ENCODE results near the gene MRS2.
A peak's percentile ranks its signal among the peaks of the same experiment; 100 is the strongest.

The MRS2 gene

DNA sequence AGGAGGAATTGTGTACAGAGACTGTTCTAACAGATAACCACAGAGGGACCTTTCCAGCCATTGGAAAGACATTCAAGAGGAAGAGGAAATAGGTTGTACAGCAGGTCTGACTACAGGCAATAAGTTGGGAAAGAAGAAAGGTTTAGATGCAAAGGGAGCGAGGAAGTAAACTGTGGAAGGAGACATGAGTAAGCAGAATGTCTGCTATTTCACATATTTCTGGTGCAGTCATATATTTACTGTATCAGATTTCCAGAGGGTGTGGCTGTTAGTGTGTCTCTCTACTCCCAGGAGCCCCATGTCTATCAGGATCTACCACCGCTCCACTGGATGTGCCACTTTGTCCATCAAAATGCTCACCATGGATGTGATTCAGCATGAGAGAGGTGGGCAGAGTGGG, 25.9 kb downstream of the MRS2 start:
- no peak overlapping the region for H2AFZ ChIP-seq (ENCODE audit: low read depth)
- H3K27ac ChIP-seq, result no peak overlapping the region
- H3K4me2 ChIP-seq, result no peak overlapping the region

DNA sequence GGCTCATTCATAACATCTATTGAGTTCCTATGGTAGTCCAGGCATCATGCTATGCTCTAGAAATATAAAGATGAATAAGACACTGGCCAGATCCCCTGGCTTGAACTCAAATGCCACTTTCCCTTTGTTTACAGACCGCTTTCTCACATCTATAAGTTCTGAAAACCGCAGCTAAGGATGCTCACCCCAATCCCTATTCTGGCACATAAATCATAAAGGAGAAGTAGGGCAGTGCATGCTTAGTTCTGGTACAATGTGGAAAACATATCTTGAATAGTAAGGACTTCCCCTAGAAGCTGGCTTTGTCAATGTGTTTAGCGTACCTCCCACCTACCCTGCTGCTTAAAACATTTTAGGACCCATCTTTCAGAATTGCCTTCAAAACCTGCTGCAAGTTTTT, 26.4 kb downstream of the MRS2 start:
- TF ChIP-seq, protein P1, sequence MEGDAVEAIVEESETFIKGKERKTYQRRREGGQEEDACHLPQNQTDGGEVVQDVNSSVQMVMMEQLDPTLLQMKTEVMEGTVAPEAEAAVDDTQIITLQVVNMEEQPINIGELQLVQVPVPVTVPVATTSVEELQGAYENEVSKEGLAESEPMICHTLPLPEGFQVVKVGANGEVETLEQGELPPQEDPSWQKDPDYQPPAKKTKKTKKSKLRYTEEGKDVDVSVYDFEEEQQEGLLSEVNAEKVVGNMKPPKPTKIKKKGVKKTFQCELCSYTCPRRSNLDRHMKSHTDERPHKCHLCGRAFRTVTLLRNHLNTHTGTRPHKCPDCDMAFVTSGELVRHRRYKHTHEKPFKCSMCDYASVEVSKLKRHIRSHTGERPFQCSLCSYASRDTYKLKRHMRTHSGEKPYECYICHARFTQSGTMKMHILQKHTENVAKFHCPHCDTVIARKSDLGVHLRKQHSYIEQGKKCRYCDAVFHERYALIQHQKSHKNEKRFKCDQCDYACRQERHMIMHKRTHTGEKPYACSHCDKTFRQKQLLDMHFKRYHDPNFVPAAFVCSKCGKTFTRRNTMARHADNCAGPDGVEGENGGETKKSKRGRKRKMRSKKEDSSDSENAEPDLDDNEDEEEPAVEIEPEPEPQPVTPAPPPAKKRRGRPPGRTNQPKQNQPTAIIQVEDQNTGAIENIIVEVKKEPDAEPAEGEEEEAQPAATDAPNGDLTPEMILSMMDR (conservative IDR thresholded peaks at IDR 0.05; ENCODE audit: low read depth, low read length), result no peak
- no peak overlapping the region for H3K27ac ChIP-seq
- no peak overlapping the region for H3K4me3 ChIP-seq (IDR thresholded peaks at IDR 0.05; ENCODE audit: insufficient read depth, low read depth, low read length)
- no peaks in the 10 kb centered on the region for H3K4me1 ChIP-seq (ENCODE audit: low read depth, poor library complexity, severe bottlenecking)
- no peaks in the 10 kb centered on the region for H4K20me1 ChIP-seq (ENCODE audit: insufficient read depth)
- no peaks in the 10 kb centered on the region for H3K27me3 ChIP-seq (ENCODE audit: insufficient read depth, low read depth)
- H3K36me3 ChIP-seq (ENCODE audit: insufficient read depth), result no peaks in the 10 kb centered on the region
- H3K79me2 ChIP-seq (ENCODE audit: insufficient read depth, low read depth), result no peaks in the 10 kb centered on the region
- no peak overlapping the region for H2AFZ ChIP-seq (ENCODE audit: low read depth)
- H3K9ac ChIP-seq, result no peak overlapping the region
- H3K4me2 ChIP-seq, result no peak overlapping the region

More for the DNA sequence above, 25.9 kb downstream of the MRS2 start:
- no peaks in the 10 kb centered on the region for H4K20me1 ChIP-seq (ENCODE audit: insufficient read depth)
- TF ChIP-seq, protein P1 (conservative IDR thresholded peaks at IDR 0.05; ENCODE audit: low read depth, low read length), result no peak
- no peak overlapping the region for H3K9ac ChIP-seq
- H3K4me3 ChIP-seq (IDR thresholded peaks at IDR 0.05; ENCODE audit: insufficient read depth, low read depth, low read length), result no peak overlapping the region
- no peaks in the 10 kb centered on the region for H3K27me3 ChIP-seq (ENCODE audit: insufficient read depth, low read depth)
- no peaks in the 10 kb centered on the region for H3K79me2 ChIP-seq (ENCODE audit: insufficient read depth, low read depth)
- H3K4me1 ChIP-seq (ENCODE audit: low read depth, poor library complexity, severe bottlenecking), result no peaks in the 10 kb centered on the region
- H3K36me3 ChIP-seq (ENCODE audit: insufficient read depth), result no peaks in the 10 kb centered on the region; the same call in 1 of the 2 replicates

DNA sequence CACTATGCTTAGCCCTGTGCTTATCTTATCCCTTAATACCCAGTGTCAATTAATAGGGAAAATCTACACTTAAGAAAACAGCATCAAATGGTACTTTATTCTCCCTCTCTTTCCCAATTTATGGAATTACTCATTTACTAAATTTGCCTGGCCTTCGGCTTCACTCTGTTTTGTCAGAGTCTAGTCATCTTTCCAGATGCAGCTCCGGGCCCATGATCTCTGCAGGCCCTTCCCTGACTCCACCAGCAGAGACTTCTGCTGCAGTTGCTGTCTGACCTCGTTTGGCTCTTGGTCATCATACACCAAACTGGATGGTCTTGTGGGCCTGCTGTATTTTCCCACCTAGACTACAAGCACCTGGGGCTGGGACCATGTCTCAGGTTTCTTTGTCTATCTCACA, 27.4 kb downstream of the MRS2 start:
- Histone ChIP-seq H3K79me2 (ENCODE audit: insufficient read depth, low read depth) (no peaks in the 10 kb centered on the region), H2AFZ (ENCODE audit: low read depth) (no peak overlapping the region), H3K4me1 (ENCODE audit: low read depth, poor library complexity, severe bottlenecking) (no peaks in the 10 kb centered on the region), H3K27ac (no peak overlapping the region), H3K9ac (no peak overlapping the region), H3K36me3 (ENCODE audit: insufficient read depth) (no peaks in the 10 kb centered on the region), H3K27me3 (ENCODE audit: insufficient read depth, low read depth) (no peaks in the 10 kb centered on the region), H3K4me3 (IDR thresholded peaks at IDR 0.05; ENCODE audit: insufficient read depth, low read depth, low read length) (no peak overlapping the region), H4K20me1 (ENCODE audit: insufficient read depth) (no peaks in the 10 kb centered on the region), H3K4me2 (no peak overlapping the region)
- TF ChIP-seq, protein P1 (conservative IDR thresholded peaks at IDR 0.05; ENCODE audit: low read depth, low read length), result no peak

DNA sequence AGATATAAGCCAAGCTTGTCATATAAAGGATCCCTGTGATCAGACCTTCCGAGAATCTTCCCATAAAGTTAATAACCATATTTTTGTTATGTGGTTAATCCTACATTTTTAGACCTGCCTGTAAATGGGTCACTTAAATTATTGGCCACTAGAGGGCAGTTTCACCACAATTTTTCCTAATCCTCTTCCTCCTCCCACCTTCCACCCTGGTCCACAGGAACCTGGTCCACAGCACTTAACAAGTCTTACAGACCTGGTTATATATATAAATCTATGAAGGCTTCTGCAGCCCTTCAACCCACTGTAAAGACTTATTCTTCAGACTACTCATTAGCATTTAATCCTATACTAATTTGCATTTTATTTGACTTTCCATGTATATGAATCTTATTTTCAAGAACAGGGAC, 28.3 kb downstream of the MRS2 start:
- no peak overlapping the region for H3K4me3 ChIP-seq (IDR thresholded peaks at IDR 0.05; ENCODE audit: insufficient read depth, low read depth, low read length)
- no peaks in the 10 kb centered on the region for H4K20me1 ChIP-seq (ENCODE audit: insufficient read depth)
- no peaks in the 10 kb centered on the region for H3K79me2 ChIP-seq (ENCODE audit: insufficient read depth, low read depth)
- no peaks in the 10 kb centered on the region for H3K36me3 ChIP-seq (ENCODE audit: insufficient read depth)
- no peak overlapping the region for H3K4me2 ChIP-seq
- H3K9ac ChIP-seq, result no peak overlapping the region
- no peaks in the 10 kb centered on the region for H3K27me3 ChIP-seq (ENCODE audit: insufficient read depth, low read depth)
- TF ChIP-seq, protein P1 (conservative IDR thresholded peaks at IDR 0.05; ENCODE audit: low read depth, low read length), result peak; percentile 92
- no peak overlapping the region for H2AFZ ChIP-seq (ENCODE audit: low read depth)
- no peaks in the 10 kb centered on the region for H3K4me1 ChIP-seq (ENCODE audit: low read depth, poor library complexity, severe bottlenecking)
- no peak overlapping the region for H3K27ac ChIP-seq

Measured in KMS-11 (cell line).